GM21526 (cell line): ENCODE measurements around the gene NCLN.
"Not testable (repeated sequence)": the region's sequence is repeated elsewhere in the genome, so short reads cannot be mapped to it uniquely, and the experiment has no call there.

Experiments
- ATAC-seq: cut with Tn5 transposase; IDR thresholded peaks from one replicate; pipeline ENCODE4 v1.9.1; 2021; ENCODE audit warnings: moderate library complexity; ENCODE audit not compliant: unreplicated experiment, low FRiP score

NCLN gene

GRCh38 chr19:3154447-3154846 lies 31.3 kb upstream of the NCLN start:
- ATAC-seq = not testable (repeated sequence)

DNA sequence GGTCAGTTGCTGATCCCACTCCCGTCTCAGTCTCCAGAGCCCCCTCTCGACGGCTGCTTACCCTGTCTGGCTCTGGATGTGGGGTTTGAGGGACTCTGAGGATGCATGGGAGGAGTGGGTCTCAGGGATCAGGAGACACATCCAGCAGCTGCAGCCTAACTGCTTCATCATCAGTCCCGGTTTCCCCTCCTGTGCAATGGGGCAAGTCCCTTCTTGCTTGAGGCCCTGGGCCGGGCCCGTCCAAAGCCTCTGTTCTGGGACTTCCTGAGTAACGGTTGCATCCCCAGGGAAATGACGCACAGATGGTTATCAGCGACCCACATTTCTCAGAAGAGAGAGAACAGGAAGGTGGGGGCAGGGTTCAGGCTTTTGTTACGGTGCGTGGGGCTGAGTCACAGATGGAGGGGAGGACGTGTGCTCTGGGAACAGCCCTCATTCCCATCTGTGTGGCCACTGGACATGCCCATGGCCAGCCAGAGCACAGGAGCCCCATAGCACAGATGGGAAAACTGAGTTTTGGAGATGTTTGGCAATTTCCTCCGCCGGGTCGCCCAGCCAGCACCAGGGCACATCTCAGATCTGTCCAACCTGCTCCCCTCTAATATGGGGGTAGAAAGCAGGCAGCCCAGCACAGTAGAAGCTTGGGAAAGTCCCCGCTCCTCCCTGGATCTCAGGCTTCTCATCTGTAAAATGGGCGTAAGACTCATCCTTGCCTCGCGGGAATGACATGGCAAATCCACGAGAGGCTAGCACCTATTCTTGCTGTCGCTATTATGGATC lies 30.6 kb upstream of the NCLN start:
- ATAC-seq = no peak

DNA sequence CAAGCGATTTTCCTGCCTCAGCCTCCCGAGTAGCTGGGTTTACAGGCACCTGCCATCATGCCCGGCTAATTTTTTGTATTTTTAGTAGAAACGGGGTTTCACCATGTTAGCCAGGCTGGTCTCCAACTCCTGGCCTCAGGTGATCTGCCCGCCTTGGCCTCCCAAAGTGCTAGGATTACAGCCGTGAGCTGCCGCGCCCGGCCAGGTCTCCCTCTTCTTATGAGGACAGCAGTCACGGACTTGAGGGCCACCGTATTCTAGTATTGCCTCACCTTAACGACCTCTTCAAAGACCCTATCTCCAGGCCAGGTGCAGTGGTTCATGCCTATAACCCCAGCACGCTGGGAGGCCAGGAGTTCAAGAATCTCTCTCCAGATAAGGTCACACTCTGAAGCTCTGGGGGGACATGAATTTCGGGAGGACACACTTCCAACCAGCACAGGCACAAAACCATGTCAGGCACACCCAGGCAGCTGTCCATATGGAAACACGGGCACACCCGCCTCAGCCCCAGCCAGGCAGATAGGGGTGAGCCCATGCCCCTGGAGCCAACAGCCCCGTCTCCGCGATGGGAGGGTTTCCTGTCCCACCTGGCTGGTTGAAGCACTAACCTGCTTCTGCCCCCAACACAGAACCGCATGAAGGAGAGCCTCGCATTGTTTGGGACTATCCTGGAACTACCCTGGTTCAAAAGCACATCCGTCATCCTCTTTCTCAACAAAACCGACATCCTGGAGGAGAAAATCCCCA lies 28.5 kb upstream of the NCLN start:
- ATAC-seq = no peak

GRCh38 chr19:3159565-3159964 lies 26.2 kb upstream of the NCLN start:
- ATAC-seq = no peak

GRCh38 chr19:3160219-3160618 lies 25.5 kb upstream of the NCLN start:
- ATAC-seq = no peak

DNA sequence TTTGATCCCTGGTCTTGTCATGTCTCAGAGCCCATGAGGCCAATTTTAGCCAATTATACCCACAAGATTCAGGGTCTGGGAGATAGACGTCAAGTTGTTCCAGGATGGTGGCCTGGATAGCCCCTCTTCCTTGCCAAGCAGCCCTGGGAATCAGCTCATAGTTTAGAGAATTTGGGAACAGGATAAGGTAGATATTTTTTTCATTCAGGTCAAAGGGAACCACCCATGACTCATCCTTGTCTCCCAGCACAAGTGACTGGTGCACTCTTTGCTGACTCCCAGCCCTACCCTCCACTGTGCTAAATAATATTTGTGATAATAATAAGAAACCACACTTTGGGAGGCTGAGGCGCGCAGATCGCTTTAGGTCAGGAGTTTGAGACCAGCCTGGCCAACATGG lies 24.3 kb upstream of the NCLN start:
- no peak for ATAC-seq

DNA sequence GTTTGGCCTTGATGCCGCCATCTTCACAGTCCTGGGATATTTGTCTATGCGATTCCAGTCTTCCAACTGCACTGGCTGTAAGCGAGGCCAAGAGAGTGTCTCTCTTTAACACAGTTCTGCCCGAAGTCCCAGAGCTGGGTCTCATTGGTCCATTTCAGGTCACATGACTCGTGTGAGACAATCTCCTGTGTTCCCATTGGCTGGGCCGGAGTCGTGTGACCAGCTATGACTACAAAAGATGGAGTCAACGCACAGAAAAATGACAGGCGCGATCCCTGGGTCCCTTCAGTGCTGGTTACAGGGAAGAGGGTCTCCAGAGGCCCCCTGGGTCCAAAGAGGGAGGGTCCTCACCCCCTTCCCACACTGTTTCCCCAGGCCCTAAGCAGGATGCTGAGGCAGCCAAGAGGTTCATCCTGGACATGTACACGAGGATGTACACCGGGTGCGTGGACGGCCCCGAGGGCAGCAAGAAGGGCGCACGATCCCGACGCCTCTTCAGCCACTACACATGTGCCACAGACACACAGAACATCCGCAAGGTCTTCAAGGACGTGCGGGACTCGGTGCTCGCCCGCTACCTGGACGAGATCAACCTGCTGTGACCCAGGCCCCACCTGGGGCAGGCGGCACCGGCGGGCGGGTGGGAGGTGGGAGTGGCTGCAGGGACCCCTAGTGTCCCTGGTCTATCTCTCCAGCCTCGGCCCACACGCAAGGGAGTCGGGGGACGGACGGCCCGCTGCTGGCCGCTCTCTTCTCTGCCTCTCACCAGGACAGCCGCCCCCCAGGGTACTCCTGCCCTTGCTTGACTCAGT lies 23.1 kb upstream of the NCLN start:
- no peak for ATAC-seq

DNA sequence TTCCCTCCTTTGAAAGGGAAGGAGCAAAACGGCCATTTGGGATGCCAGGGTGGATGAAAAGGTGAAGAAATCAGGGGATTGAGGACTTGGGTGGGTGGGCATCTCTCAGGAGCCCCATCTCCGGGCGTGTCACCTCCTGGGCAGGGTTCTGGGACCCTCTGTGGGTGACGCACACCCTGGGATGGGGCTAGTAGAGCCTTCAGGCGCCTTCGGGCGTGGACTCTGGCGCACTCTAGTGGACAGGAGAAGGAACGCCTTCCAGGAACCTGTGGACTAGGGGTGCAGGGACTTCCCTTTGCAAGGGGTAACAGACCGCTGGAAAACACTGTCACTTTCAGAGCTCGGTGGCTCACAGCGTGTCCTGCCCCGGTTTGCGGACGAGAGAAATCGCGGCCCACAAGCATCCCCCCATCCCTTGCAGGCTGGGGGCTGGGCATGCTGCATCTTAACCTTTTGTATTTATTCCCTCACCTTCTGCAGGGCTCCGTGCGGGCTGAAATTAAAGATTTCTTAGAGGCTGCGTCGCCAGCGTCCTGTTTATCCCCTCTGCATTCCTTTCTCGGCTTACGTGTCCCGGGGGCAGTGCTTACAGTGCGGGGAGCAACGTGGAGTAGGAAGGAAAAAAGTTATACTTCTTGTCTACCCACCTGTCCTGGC lies 22.4 kb upstream of the NCLN start:
- no peak for ATAC-seq

GRCh38 chr19:3163943-3164342 lies 21.8 kb upstream of the NCLN start:
- ATAC-seq = no peak

DNA sequence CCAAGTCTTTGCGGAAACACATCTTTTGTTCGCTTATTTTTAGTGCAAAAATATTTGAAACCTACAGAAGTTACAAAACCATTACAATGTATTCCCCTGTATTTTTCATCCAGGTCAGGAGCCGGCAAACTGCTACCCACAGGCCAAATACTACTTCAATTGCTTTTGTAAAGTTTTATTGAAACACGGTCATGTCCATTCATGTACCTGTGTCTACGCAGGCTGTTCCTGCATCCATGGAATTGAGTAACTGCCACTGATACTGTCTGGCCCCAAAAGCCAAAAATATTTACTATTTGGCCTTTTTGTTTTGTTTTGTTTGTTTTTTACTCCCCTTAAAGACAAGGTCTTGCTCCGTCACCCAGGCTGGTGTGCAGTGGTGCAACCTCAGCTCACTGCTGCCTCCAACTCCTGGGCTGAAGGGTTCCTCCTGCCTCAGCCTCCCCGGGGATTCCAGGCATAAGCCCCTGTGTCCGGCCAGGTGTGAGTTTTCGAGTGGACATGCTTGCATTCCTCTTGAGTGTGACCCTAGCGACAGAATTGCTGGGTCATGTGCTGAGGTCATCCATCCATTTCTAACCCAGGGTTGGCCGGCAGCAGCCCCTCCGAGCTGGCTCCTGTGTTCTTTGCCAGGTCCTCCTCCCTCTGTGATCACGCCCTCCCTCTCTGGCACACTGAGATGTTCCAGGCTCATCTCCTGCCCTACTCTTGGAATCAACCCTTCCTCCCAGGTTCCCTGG lies 18.0 kb upstream of the NCLN start:
- ATAC-seq = no peak

DNA sequence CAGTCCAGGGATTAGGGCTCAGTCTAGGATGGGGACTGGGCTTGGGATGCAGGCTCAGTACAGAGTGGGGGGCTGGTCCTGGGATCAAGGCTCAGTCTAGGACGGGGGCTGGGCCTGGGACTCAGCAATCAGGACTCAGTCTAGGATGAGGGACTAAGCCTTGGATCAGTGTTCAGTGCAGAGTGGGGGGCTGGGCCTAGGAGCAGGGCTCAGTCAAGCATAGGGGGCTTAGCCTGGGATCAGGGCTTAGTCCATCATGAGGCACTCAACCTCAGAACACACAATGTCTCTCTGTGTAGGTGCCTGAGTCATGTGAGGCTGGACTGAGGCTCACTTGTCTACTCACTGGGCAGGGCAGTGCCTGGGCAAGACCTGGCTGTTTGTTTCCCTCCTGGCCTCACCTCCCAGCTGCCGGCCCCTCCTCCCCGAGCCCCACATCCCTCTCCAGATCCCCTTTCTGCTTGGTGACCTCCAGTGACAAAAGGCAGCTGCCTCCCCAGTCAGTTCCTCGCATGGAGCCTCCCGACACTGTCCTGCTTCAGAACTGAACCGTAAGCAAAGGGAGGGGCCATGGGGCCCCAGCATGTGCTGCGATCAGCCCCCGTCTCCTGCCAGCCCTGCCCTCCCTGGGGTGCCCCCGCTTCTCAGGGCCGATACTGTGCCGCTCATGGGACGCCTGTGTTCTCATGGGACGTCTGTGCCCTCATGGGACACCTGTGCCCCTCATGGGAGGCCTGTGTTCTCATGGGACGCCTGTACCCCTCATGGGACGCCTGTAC lies 13.6 kb upstream of the NCLN start:
- ATAC-seq = no peak

DNA sequence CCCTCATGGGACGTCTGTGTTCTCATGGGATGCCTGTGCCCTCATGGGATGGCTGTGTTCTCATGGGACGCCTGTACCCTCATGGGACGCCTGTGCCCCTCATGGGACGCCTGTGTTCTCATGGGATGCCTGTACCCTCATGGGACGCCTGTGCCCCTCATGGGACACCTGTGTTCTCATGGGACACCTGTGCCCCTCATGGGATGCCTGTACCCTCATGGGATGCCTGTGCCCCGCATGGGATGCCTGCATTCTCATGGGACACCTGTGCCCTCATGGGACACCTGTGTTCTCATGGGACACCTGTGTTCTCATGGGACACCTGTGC lies 13.1 kb upstream of the NCLN start:
- ATAC-seq = not testable (repeated sequence)

- ATAC-seq = no peak
These were observed 9.7 kb upstream of the NCLN start for GRCh38 chr19:3175781-3176714.

DNA sequence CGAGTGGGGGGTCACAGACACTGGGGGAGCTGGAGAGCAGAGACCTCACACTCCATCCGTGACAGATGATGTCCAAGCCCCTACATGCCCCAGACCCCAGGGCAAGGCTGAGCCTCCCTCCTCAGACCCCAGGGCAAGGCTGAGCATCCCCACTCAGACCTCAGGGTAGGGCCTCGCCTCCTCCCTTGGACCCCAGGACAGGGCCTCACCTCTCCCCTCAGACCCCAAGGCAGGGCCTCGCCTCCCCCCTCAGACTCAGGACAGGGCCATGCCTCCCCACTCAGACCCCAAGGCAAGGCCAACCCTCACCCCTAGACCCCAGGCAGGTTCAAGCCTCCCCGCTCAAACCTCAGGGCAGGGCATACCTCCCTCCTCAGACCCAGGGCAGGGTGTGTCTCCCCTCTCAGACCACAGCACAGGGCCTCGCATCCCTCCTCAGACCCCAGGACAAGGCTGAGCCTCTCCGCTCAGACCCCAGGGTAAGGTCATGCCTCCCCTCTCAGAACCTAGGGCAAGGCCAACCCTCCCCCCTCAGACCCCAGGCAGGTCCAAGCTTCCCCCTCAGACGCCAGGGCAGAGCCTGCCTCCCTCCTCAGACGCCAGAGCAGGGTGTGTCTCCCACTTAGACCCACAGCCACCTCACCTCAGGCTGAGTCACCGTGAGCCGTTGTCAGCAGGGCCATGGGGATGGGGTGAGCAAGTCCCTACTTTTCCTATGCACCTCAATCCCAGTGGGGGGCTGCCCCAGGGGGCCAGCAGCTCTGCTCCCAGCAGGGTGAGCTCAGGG lies 8.8 kb upstream of the NCLN start:
- ATAC-seq = no peak

DNA sequence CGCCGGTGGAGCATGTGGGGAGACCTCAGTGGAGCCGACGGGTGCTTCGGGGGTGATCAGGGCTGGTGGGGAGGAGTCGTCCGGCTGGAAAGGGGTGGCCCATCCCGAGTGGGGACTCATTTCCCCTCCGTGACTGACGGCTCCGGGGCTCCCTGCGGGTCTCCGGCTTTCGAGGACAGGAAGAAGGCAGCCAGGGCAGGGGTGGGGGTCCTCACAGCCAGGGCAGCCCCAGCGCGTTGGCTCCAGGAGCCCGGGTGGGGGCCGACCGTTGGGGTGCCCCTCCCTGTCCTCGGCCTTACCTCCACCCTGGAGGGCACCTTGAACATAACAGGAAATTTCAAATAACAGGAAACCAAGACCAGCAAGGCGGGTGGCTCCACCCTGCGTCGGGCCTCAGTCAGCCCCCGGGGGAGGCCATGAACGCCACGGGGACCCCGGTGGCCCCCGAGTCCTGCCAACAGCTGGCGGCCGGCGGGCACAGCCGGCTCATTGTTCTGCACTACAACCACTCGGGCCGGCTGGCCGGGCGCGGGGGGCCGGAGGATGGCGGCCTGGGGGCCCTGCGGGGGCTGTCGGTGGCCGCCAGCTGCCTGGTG lies 7.3 kb upstream of the NCLN start, which contains the start of gene S1PR4:
S1PR4 (plus strand) TSS at position 393 of the 596 bp plus-strand sequence; CDS start at position 417, 24 bp downstream.
- no peak for ATAC-seq

- no peak for ATAC-seq
These were observed 6.6 kb upstream of the NCLN start for GRCh38 chr19:3178973-3179738.
